ENCODE data around the gene CRIM1.

Gene CRIM1

GRCh38 chr2:36536776-36537175 lies 181.2 kb downstream of the CRIM1 start:
- TF ChIP-seq FOXP2 (optimal IDR thresholded peaks at IDR 0.05; ENCODE audit: borderline replicate concordance, extremely low read depth, extremely low read length, insufficient read depth) (no peak), SIN3A (IDR thresholded peaks at IDR 0.05; ENCODE audit: borderline replicate concordance, insufficient read depth, low read length) (no peak), TAF1 (IDR thresholded peaks at IDR 0.05; ENCODE audit: borderline replicate concordance, insufficient read depth, low read length) (no peak), POLR2AphosphoS5 (IDR thresholded peaks at IDR 0.05; ENCODE audit: low read depth, low read length) (no peak), REST (IDR thresholded peaks at IDR 0.05; ENCODE audit: insufficient read depth in 1 of 2, low read depth in 2 of 2, low read length in 2 of 2) (no peak)

DNA sequence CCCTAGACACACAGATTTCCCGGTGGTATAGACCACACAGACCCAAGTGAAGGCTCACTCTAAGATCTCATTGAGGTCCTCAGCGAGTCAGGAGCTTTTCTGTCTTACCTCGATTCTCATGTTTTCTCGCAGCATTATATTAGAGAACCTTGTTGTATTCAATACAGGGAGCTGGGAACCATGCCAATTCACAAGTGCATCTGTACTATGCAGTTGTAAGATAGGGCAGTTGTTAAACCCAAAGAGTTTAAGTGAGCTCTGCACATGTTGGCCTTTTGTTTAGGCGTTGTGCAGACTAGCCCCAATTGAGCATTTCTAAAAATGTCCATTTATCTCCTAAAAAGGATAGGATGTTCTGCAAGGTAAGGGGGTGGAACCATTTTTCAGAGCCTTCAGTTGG lies 182.8 kb downstream of the CRIM1 start:
- no peak for TF ChIP-seq POLR2AphosphoS5 (IDR thresholded peaks at IDR 0.05; ENCODE audit: low read depth, low read length)
- no peak for TF ChIP-seq TAF1 (IDR thresholded peaks at IDR 0.05; ENCODE audit: borderline replicate concordance, insufficient read depth, low read length)
- TF ChIP-seq SIN3A (IDR thresholded peaks at IDR 0.05; ENCODE audit: borderline replicate concordance, insufficient read depth, low read length): no peak
- no peak for TF ChIP-seq REST (IDR thresholded peaks at IDR 0.05; ENCODE audit: insufficient read depth in 1 of 2, low read depth in 2 of 2, low read length in 2 of 2)
- TF ChIP-seq FOXP2 (optimal IDR thresholded peaks at IDR 0.05; ENCODE audit: borderline replicate concordance, extremely low read depth, extremely low read length, insufficient read depth): no peak

- TF ChIP-seq REST (IDR thresholded peaks at IDR 0.05; ENCODE audit: insufficient read depth in 1 of 2, low read depth in 2 of 2, low read length in 2 of 2) (no peak), SIN3A (IDR thresholded peaks at IDR 0.05; ENCODE audit: borderline replicate concordance, insufficient read depth, low read length) (no peak), POLR2AphosphoS5 (IDR thresholded peaks at IDR 0.05; ENCODE audit: low read depth, low read length) (no peak), TAF1 (IDR thresholded peaks at IDR 0.05; ENCODE audit: borderline replicate concordance, insufficient read depth, low read length) (no peak), FOXP2 (optimal IDR thresholded peaks at IDR 0.05; ENCODE audit: borderline replicate concordance, extremely low read depth, extremely low read length, insufficient read depth) (no peak)
These were observed 184.1 kb downstream of the CRIM1 start for GRCh38 chr2:36539631-36540030.

DNA sequence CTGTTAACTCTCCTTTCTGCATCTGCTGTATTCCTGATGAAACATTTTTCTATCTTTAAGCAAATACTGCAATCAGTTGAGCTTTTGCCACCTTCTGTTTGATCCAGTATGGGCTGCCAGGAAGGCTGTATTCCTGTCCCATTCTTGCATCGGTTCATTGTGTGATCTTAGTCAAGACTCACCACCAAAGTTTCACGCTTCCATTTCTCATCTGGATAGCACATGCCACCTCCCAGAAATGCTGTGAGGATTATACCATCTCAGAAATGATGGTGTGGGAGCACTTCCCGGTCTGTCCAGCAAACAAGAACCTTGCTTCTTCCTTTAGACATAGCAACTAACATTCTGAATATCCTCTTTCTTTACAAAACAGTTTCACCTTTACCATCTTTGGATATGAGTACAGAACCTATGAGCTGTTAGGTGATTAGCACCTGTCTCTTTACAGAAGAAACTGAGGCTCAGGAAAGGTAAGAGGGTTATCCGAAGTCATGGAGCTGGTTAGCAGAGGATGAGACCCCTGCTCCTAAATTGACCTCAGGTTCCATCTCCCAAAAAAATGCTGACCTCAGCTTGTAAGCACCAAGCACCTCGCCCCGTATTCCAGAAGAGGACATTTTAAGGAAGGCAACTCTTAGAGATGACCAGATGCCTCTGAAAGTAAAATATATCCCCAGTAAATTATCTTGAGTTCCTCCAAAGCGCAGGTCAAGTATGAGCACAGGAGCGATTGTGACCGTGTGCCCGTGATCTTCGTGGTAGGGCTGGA lies 185.6 kb downstream of the CRIM1 start:
- TF ChIP-seq POLR2AphosphoS5 (IDR thresholded peaks at IDR 0.05; ENCODE audit: low read depth, low read length) (no peak), REST (IDR thresholded peaks at IDR 0.05; ENCODE audit: insufficient read depth in 1 of 2, low read depth in 2 of 2, low read length in 2 of 2) (no peak), TAF1 (IDR thresholded peaks at IDR 0.05; ENCODE audit: borderline replicate concordance, insufficient read depth, low read length) (no peak), FOXP2 (optimal IDR thresholded peaks at IDR 0.05; ENCODE audit: borderline replicate concordance, extremely low read depth, extremely low read length, insufficient read depth) (no peak), SIN3A (IDR thresholded peaks at IDR 0.05; ENCODE audit: borderline replicate concordance, insufficient read depth, low read length) (no peak)
